Astrocyte of the spinal cord (primary cell): Measurements from ENCODE around the gene PARD3B.
"Not testable (repeated sequence)": the region's sequence is repeated elsewhere in the genome, so short reads cannot be mapped to it uniquely, and the experiment has no call there.

Source experiments
- DNase-seq: peaks from one replicate; pipeline ENCODE4 v3.0.0; 2011; ENCODE audit warnings: low read depth, low spot score
- H3K4me3 ChIP-seq: 2 replicates; pipeline ENCODE4 v1.5.1; 2011; ENCODE audit warnings: low read depth, mild to moderate bottlenecking, low read length, moderate library complexity
- in situ Hi-C: cut with HindIII; loops from 2 replicates; pipeline ENCODE4 v1.10.0; 2017; ENCODE audit warnings: low sequenced_read_pairs
- TF ChIP-seq, protein P1 (sequence below): IDR thresholded peaks from 2 replicates; pipeline ENCODE4 v1.5.1; 2012; ENCODE audit warnings: low read depth, mild to moderate bottlenecking, low read length, inconsistent platforms

Gene PARD3B

DNA sequence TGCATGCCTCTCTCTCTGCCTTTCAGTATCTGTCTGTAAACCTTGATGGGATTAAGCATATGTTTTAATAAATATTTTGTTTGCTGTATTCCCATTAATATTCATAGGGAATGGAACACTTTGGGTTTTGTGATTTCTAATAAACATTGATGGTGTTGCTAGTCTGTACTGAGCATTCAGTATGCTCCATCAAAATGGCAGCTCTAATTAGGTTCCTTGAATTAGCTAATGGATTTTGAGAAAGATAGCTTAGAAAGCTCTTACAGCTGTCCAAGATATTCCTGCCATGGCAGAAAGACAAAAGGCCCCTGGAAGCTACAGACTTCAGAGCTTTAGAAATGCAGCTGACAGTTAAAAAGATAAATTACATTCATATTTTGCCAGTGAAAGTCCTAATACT lies 937.8 kb downstream of the PARD3B start:
- H3K4me3 ChIP-seq: no peak overlapping the region
- DNase-seq: no peak
- TF ChIP-seq, protein P1, sequence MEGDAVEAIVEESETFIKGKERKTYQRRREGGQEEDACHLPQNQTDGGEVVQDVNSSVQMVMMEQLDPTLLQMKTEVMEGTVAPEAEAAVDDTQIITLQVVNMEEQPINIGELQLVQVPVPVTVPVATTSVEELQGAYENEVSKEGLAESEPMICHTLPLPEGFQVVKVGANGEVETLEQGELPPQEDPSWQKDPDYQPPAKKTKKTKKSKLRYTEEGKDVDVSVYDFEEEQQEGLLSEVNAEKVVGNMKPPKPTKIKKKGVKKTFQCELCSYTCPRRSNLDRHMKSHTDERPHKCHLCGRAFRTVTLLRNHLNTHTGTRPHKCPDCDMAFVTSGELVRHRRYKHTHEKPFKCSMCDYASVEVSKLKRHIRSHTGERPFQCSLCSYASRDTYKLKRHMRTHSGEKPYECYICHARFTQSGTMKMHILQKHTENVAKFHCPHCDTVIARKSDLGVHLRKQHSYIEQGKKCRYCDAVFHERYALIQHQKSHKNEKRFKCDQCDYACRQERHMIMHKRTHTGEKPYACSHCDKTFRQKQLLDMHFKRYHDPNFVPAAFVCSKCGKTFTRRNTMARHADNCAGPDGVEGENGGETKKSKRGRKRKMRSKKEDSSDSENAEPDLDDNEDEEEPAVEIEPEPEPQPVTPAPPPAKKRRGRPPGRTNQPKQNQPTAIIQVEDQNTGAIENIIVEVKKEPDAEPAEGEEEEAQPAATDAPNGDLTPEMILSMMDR: no peak
- in situ Hi-C loops: no loop called here

DNA sequence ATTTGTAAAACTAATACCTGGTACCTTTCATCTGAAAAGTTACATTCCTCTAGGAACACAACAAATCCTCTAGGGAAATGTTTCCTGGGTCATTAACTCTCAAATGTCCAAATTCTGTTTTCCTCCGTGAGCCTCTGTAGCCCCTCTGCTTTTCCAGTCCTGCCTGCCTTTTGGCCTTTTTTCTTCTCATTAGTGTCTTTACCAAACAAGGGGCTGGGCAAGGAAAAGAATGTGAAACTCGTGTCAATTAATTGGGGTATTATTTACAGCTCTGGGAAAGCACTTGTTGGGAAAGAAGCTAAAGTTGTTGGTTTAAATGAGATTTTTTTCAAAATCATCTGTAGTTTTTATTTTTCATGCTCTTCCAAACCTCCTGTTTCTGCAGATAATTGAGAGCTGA lies 938.9 kb downstream of the PARD3B start:
- no peak overlapping the region for H3K4me3 ChIP-seq
- DNase-seq: no peak
- in situ Hi-C loops: no loop called here
- TF ChIP-seq, protein P1: no peak

DNA sequence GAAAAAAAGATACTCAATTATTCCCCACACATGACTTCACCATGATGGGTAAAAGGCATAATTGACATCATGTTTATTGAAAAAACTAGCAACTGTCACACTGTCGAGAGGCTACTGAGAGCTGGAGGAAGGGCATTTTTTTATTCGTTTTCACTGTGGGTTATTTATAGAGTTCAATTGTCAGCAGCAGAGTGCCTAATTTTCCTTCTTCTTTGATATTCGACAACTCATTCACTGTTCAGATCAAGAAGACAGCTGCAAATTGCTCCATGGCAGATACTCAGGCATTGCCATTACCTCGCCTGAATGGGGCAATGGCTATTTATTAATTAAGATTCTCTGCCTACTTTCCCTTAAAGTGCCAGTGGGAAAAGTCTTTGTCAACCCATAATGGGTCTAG lies 939.5 kb downstream of the PARD3B start:
- no peak overlapping the region for H3K4me3 ChIP-seq
- TF ChIP-seq, protein P1: no peak
- in situ Hi-C loops: no loop called here
- no peak for DNase-seq

DNA sequence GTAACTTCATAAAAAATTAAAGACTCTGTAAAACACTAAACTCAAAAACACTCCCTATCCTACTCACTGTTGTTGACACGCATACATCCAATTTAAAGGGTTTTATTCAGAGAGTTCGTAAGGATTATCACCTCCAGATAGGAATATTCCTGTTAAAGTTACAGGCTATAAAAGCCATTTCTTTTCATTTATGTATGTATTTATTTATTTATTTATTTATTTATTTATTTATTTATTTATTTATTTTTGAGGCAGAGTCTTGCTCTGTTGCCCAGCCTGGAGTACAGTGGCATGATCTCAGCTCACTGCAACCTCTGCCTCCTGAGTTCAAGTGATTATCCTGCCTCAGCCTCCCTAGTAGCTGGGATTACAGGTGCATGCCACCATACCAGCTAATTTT lies 948.3 kb downstream of the PARD3B start:
- in situ Hi-C loops, DNase-seq, H3K4me3 ChIP-seq: not testable (repeated sequence)

DNA sequence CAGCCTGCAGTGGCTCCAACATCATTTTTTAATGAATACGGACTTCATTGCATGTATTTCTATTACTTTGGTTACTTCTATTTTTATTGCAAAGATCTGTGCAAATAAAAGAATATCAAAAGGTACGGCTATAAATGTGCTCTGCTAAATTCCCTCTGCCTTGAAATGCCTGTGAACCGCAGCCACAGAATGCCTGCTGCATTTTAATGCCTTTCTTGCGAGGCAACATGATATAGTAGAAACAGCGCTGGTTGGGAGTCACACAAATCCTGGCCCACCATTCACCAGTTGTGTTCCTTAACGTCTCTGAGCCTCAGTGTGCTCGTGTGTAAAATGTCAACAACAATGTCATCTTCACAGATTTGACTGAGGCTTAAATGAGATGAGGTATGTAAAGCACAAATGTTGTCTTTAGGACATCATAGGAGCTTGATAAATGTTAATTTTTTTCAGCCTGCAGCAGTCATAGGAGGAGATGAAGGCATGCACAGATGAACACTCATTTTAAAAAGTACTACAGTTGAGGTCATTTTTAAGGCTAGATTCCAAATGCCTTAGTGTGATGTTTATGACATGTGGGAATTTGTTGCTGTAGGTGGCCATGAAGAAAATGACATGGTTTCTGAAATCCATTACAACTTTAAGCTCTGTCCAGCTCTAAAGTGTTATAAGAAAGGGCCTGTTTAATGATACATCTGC lies 949.4 kb downstream of the PARD3B start:
- TF ChIP-seq, protein P1: no peak
- DNase-seq: no peak
- H3K4me3 ChIP-seq: no peak overlapping the region
- in situ Hi-C loops: no loop called here

DNA sequence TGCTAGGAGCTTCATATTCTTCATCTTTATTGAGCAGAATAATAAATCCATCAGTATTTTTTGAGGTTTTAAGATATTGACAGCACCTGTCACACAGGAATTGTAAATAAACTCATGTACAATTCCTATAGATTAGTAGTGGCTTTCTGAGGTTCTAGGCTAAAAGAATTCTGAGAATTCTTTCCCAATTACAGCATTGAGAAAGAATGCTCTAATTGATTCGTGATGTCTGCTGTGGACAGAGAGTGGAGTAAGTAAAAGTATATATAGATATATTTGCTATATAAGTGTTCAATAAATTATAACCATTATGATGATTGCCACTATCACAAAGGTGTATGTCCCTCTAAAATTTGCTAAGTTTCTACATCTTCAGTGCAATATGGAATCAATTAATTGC lies 950.5 kb downstream of the PARD3B start:
- in situ Hi-C loops: no loop called here
- no peak for DNase-seq
- no peak overlapping the region for H3K4me3 ChIP-seq
- TF ChIP-seq, protein P1: no peak

DNA sequence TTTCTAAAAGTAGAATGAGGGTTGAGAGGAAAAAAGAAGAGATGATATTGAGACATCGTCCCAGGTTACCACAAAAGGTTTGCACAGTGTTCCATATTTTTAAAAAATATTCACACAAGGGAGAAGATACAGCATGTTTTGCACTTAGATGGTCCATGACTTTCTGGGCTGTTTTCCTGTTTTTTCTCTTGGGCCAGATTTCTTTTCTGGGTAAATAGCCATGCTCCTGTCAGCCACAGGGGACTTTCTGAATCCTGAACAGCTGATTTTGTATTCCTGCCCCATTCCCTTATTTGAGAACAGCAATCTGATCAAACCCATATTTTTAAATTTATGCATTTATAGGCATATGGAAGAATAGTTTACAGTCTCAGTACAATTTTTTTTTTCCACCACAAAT lies 951.1 kb downstream of the PARD3B start:
- in situ Hi-C loops: no loop called here
- H3K4me3 ChIP-seq: no peak overlapping the region
- DNase-seq: no peak
- TF ChIP-seq, protein P1: no peak
